Fibroblast of lung (primary cell): ENCODE data around the gene ADCK1. TPM values are rescaled to one million over a fixed set of nuclear protein-coding genes. Genes with fewer than 3 reads are reported as not detected.
"Not testable (repeated sequence)": the region's sequence is repeated elsewhere in the genome, so short reads cannot be mapped to it uniquely, and the experiment has no call there.

Experiments used
- DNase-seq, 2 donors: peaks; one replicate each; pipeline versions ENCODE4 v3.0.0 to v3.0.0-alpha.2; 2010; ENCODE audit warnings: low read depth in 2 of 2
- H2AFZ ChIP-seq: 2 replicates; pipeline ENCODE4 v1.5.1; 2012; ENCODE audit warnings: low read length, control low read depth, inconsistent platforms
- H3K27ac ChIP-seq: 2 replicates; pipeline ENCODE4 v1.5.1; 2011; ENCODE audit warnings: low read length, control low read depth; ENCODE audit not compliant: insufficient read depth
- H3K27me3 ChIP-seq: 2 replicates; pipeline ENCODE4 v1.5.1; 2011; ENCODE audit warnings: mild to moderate bottlenecking, low read length; ENCODE audit not compliant: control insufficient read depth, insufficient read depth
- H3K36me3 ChIP-seq: 2 replicates; pipeline ENCODE4 v1.5.1; 2011; ENCODE audit warnings: low read length; ENCODE audit not compliant: control insufficient read depth, insufficient read depth
- H3K4me1 ChIP-seq: 2 replicates; pipeline ENCODE4 v1.5.1; 2011; ENCODE audit warnings: low read length; ENCODE audit not compliant: control insufficient read depth, insufficient read depth; ENCODE audit errors: extremely low read depth
- H3K4me2 ChIP-seq: 2 replicates; pipeline ENCODE4 v1.5.1; 2011; ENCODE audit warnings: low read length, control low read depth; ENCODE audit not compliant: insufficient read depth; ENCODE audit errors: extremely low read depth
- H3K4me3 ChIP-seq, 4 experiments: fragments of 200-600 bp in 1 of 4; sonication (generic) in 1 of 4; replicated peaks in 1 of 4; 2 replicates each; pipeline ENCODE4 v1.5.1; 2011 to 2016; ENCODE audit warnings: low read length in 4 of 4, low read depth in 3 of 4, mild to moderate bottlenecking in 3 of 4, control low read depth in 2 of 4, inconsistent platforms in 1 of 4, mixed read lengths in 1 of 4; ENCODE audit not compliant: insufficient read depth in 1 of 4; ENCODE audit errors: control extremely low read depth in 1 of 4
- H3K79me2 ChIP-seq: 2 replicates; pipeline ENCODE4 v1.5.1; 2012; ENCODE audit warnings: mild to moderate bottlenecking, low read length, inconsistent platforms; ENCODE audit not compliant: control insufficient read depth, insufficient read depth
- H3K9ac ChIP-seq: 2 replicates; pipeline ENCODE4 v1.5.1; 2011; ENCODE audit warnings: mild to moderate bottlenecking, low read length, control low read depth; ENCODE audit not compliant: insufficient read depth
- H3K9me3 ChIP-seq: 2 replicates; pipeline ENCODE4 v1.5.1; 2012; ENCODE audit warnings: low read depth, low read length; ENCODE audit not compliant: control insufficient read depth, insufficient read depth
- H4K20me1 ChIP-seq: 2 replicates; pipeline ENCODE4 v1.5.1; 2011; ENCODE audit warnings: low read length; ENCODE audit not compliant: control insufficient read depth, insufficient read depth; ENCODE audit errors: extremely low read depth
- EZH2 ChIP-seq: IDR thresholded peaks from 2 replicates; pipeline ENCODE4 v1.5.1; 2012; ENCODE audit warnings: low read length, control low read depth, mild to moderate bottlenecking; ENCODE audit errors: missing control alignments
- polyA plus RNA-seq, 2 donors: library from polyadenylated mRNA; depleted of rRNA in 1 of 2; stranded (reverse) in 1 of 2; unstranded in 1 of 2; fragments of >200 nt; gene quantifications; 2 replicates each; pipeline ENCODE4 v1.2.1, GENCODE V29; 2011 to 2012; ENCODE audit warnings: missing spikeins in 1 of 2
- total RNA-seq: library from RNA; depleted of rRNA; stranded (reverse); fragments of >200 nt; gene quantifications from 2 replicates; pipeline ENCODE4 v1.2.1, GENCODE V29; 2014
- TF ChIP-seq, protein P1 (sequence below), 2 donors: IDR thresholded peaks in 1 of 2; conservative IDR thresholded peaks in 1 of 2; 1 replicate in 1 of 2; 2 replicates in 1 of 2; pipeline ENCODE4 v1.5.1; 2011 to 2012; ENCODE audit warnings: low read length in 2 of 2, control low read depth in 1 of 2, inconsistent platforms in 1 of 2, low read depth in 1 of 2, mild to moderate bottlenecking in 1 of 2

The ADCK1 gene
- total and polyA plus RNA-seq, 2 donors (not counting 1 experiment from before 2014, with no cell fraction given): 4.6 to 4.8 TPM

DNA sequence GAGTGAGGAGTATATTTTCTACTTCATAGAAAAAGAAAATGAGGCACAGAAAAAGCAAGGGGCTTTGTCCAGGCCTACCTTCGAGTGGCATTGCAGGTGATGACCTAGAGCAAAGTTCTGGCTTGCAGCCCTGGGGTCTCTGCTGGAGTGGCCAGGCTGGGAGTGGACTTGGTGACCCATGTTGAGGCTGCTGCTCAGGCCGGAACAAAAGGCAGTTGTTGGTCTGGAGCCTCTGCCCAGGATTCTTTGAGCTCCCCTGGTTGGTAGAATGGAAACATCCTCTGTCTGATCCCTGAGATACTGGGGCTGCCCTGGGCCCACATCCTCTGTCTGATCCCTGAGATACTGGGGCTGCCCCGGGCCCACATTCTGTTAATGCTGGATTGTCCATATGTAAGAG is 86.1 kb downstream of the ADCK1 start:
- TF ChIP-seq, protein P1, sequence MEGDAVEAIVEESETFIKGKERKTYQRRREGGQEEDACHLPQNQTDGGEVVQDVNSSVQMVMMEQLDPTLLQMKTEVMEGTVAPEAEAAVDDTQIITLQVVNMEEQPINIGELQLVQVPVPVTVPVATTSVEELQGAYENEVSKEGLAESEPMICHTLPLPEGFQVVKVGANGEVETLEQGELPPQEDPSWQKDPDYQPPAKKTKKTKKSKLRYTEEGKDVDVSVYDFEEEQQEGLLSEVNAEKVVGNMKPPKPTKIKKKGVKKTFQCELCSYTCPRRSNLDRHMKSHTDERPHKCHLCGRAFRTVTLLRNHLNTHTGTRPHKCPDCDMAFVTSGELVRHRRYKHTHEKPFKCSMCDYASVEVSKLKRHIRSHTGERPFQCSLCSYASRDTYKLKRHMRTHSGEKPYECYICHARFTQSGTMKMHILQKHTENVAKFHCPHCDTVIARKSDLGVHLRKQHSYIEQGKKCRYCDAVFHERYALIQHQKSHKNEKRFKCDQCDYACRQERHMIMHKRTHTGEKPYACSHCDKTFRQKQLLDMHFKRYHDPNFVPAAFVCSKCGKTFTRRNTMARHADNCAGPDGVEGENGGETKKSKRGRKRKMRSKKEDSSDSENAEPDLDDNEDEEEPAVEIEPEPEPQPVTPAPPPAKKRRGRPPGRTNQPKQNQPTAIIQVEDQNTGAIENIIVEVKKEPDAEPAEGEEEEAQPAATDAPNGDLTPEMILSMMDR (conservative IDR thresholded peaks at IDR 0.05 in 1 of 2, IDR thresholded peaks at IDR 0.05 in 1 of 2; ENCODE audit: low read depth in 1 of 2, low read length in 2 of 2): no peak
- TF ChIP-seq EZH2: no peak
- no peaks in the 10 kb centered on the region for H3K27me3 ChIP-seq
- H3K4me3 ChIP-seq: no peak overlapping the region
- H3K9me3 ChIP-seq: no peaks in the 10 kb centered on the region
- H3K4me1 ChIP-seq: peaks cover 3% of the 10 kb centered on the region
- H3K79me2 ChIP-seq: no peaks in the 10 kb centered on the region
- H3K4me2 ChIP-seq: no peak overlapping the region
- no peak for DNase-seq
- H3K36me3 ChIP-seq: no peaks in the 10 kb centered on the region
- no peak overlapping the region for H2AFZ ChIP-seq
- H3K9ac ChIP-seq: no peak overlapping the region
- H3K27ac ChIP-seq: no peak overlapping the region
- no peaks in the 10 kb centered on the region for H4K20me1 ChIP-seq

DNA sequence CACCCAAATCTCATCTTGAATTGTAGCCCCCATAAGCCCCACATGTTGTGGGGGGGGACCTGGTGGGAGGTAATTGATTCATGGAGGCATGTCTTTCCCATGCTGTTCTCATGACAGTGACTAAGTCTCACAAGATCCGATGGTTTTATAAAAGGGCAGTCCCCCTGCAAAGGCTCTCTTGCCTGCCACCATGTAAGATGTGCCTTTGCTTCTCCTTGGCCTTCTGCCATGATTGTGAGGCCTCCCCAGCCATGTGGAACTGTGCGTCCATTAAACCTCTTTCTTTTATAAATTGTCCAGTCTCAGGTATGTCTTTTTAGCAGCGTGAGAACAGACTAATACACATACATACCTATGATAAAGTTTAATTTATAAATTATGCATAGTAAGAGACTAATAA is 89.0 kb downstream of the ADCK1 start:
- not testable (repeated sequence) for H4K20me1 ChIP-seq, H3K36me3 ChIP-seq, H2AFZ ChIP-seq, DNase-seq, H3K27me3 ChIP-seq, H3K9me3 ChIP-seq, H3K4me1 ChIP-seq, H3K9ac ChIP-seq, H3K79me2 ChIP-seq, H3K4me3 ChIP-seq, H3K27ac ChIP-seq, H3K4me2 ChIP-seq

DNA sequence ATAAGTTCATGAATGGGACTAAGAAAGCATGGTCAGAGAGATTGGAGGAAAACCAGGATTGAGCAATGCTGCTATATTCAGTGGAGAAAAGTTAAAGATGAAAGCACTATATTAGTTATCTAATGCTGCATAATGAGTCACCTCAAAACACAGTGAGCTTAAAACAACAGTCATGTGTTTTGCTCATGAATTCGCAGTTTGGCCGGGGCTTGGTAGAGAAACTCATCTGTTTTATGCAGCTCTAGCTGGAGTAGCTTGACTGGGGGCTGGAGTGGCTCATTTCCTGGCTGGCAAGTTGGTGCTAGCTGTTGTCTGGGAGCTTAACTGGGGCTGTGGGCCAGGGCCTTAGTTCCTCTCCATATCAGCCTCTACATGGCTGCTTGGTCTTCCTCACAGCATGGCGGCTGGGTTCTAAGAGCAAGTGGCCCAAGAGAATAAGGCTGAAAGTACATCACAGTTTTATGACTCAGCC is 90.1 kb downstream of the ADCK1 start:
- Histone ChIP-seq H2AFZ (no peak overlapping the region), H3K79me2 (no peaks in the 10 kb centered on the region), H3K27ac (no peak overlapping the region), H3K9me3 (no peaks in the 10 kb centered on the region), H3K4me2 (no peak overlapping the region), H3K36me3 (no peaks in the 10 kb centered on the region), H4K20me1 (no peaks in the 10 kb centered on the region), H3K27me3 (no peaks in the 10 kb centered on the region), H3K4me3 (no peak overlapping the region), H3K9ac (no peak overlapping the region), H3K4me1 (no peaks in the 10 kb centered on the region)
- DNase-seq: peak; percentile 73 to 93
- TF ChIP-seq, protein P1 (conservative IDR thresholded peaks at IDR 0.05 in 1 of 2, IDR thresholded peaks at IDR 0.05 in 1 of 2; ENCODE audit: low read depth in 1 of 2, low read length in 2 of 2): no peak
- TF ChIP-seq EZH2: no peak
